Sigmoid colon (tissue), 7 donors: ENCODE results near the gene CSTF2. TPM values are rescaled to one million over a fixed set of nuclear protein-coding genes. Genes with fewer than 3 reads are reported as not detected.
A peak's percentile ranks its signal among the peaks of the same experiment; 100 is the strongest.
"Not testable (repeated sequence)": the region's sequence is repeated elsewhere in the genome, so short reads cannot be mapped to it uniquely, and the experiment has no call there.

Source experiments
- DNase-seq: peaks from one replicate; pipeline ENCODE4 v3.0.0-alpha.2; 2019
- H3K27ac ChIP-seq, 4 donors: fragments of 200-600 bp; sonication (generic); one replicate each; pipeline ENCODE4 v1.5.1; 2016 to 2019; ENCODE audit warnings: mild to moderate bottlenecking in 1 of 4
- H3K27me3 ChIP-seq, 3 donors: fragments of 200-600 bp; sonication (generic); one replicate each; pipeline ENCODE4 v1.5.1; 2019; ENCODE audit warnings: mild to moderate bottlenecking in 1 of 3
- H3K36me3 ChIP-seq, 4 donors: fragments of 200-600 bp; sonication (generic); one replicate each; pipeline ENCODE4 v1.5.1; 2016 to 2019
- H3K4me1 ChIP-seq, 4 donors: fragments of 200-600 bp; sonication (generic); one replicate each; pipeline ENCODE4 v1.5.1; 2017 to 2019
- H3K4me3 ChIP-seq, 4 donors: fragments of 200-600 bp; sonication (generic); one replicate each; pipeline ENCODE4 v1.5.1; 2017 to 2019; ENCODE audit warnings: mild to moderate bottlenecking in 2 of 4, moderate library complexity in 1 of 4
- H3K9me3 ChIP-seq, 4 donors: fragments of 200-600 bp in 3 of 4; sonication (generic) in 3 of 4; one replicate each; pipeline versions ENCODE4 v1.5.1 to v1.6.1; 2013 to 2019
- EP300 ChIP-seq, 4 donors: sonication (generic); formaldehyde crosslinking; IDR thresholded peaks; one replicate each; pipeline ENCODE4 v1.6.1; 2017; ENCODE audit warnings: antibody characterized with exemption in 4 of 4
- POLR2A ChIP-seq, 2 donors: fragments of 450-650 bp; IDR thresholded peaks; one replicate each; pipeline ENCODE4 v1.6.1; 2016; ENCODE audit warnings: antibody characterized with exemption in 2 of 2, mild to moderate bottlenecking in 2 of 2, moderate library complexity in 2 of 2
- POLR2AphosphoS5 ChIP-seq, 4 donors: sonication (generic); formaldehyde crosslinking; IDR thresholded peaks; one replicate each; pipeline ENCODE4 v1.6.1; 2017; ENCODE audit warnings: antibody characterized with exemption in 4 of 4
- WGBS, 2 donors: extraction: QIAGEN DNeasy Blood & Tissue Kit; methylation state at CpG; one replicate each; pipeline ENCODE4 v1.1.7; 2013; 5-methylcytosine and 5-hydroxymethylcytosine counted together
- intact Hi-C: fragments of 100-400 bp; cut with DNase I; formaldehyde crosslinking; loops from one replicate; pipeline ENCODE4 v1.15.1; 2023
- polyA plus RNA-seq, 3 donors: library from polyadenylated mRNA; stranded (reverse); fragments of 200-250 nt; gene quantifications; one replicate each; pipeline ENCODE4 v1.2.3, GENCODE V29; 2013
- total RNA-seq, 4 donors: library from RNA; depleted of rRNA; stranded (reverse); fragments of >200 nt; gene quantifications; one replicate each; pipeline ENCODE4 v1.1.0, GENCODE V29; 2016
- TF ChIP-seq, protein P1 (sequence below), 4 experiments: fragments of 450-650 bp in 3 of 4; fragments of 200-600 bp in 1 of 4; IDR thresholded peaks; one replicate each; pipeline ENCODE4 v1.5.1; 2016 to 2019; ENCODE audit warnings: antibody characterized with exemption in 4 of 4, mild to moderate bottlenecking in 3 of 4, moderate library complexity in 2 of 4
- donor health status: healthy with polysubstance abuse.
- donor health status: Bipolar disorder and iron deficiency.
- donor health status: healthy.

The CSTF2 gene, protein sequence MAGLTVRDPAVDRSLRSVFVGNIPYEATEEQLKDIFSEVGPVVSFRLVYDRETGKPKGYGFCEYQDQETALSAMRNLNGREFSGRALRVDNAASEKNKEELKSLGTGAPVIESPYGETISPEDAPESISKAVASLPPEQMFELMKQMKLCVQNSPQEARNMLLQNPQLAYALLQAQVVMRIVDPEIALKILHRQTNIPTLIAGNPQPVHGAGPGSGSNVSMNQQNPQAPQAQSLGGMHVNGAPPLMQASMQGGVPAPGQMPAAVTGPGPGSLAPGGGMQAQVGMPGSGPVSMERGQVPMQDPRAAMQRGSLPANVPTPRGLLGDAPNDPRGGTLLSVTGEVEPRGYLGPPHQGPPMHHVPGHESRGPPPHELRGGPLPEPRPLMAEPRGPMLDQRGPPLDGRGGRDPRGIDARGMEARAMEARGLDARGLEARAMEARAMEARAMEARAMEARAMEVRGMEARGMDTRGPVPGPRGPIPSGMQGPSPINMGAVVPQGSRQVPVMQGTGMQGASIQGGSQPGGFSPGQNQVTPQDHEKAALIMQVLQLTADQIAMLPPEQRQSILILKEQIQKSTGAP
- total RNA-seq (1 to 10 TPM; 6.1 to 8.6 (median 7.2) TPM), polyA plus RNA-seq (10 to 100 TPM in 2 of 3 donors, 1 to 10 TPM in 1; 9.0 to 18.3 (median 15.4) TPM)

DNA sequence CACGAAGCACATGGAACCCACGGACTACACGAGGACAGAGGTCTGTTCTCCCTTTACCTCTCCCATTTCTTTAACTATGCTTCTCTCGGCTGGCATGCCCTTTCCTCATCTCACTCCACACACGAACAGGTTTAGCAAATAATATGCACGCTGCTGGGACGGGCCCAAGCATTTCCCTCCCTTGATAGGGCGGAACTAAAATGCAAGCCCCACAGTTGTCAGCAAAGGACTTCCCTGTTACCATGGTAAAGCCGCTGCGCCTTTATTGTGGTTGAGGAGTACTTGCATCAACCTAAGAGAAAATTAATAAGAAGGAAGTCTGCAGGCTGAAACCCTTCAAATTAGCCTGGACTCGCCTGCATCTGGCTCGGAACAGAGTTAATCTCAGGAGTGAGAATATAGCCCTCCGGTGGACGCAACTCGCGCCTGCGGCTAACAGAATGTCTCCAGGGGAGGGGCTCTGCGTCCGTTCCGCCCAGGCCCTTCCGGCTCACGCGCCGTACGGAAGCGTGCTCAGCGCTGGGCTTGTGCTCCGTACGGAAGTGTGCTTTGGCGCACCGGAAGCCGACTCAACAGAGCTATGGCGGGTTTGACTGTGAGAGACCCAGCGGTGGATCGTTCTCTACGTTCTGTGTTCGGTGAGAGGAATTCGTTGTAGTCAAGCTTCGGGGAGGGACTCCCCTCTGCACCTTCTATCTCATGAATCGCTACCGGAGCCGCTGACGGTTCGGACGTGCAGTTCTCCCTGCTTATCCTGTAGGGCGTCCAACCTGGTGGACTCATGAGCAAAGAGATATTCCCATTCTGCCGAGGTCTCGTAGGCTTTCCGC, at the start of gene CSTF2:
CSTF2 (plus strand) TSS at position 555 of the 830 bp plus-strand sequence; CDS start at position 581, 26 bp downstream.
- Histone ChIP-seq H3K27ac (peak within 1 kb of the TSS; percentile 54 to 67 (median 64)), H3K27me3 (no peaks in the 10 kb centered on the region), H3K36me3 (peaks cover 0 to 20% (median 0%) of the 10 kb centered on the region in 4 donors), H3K4me1 (peaks cover 0 to 6% (median 0%) of the 10 kb centered on the region in 4 donors), H3K4me3 (peak within 1 kb of the TSS; percentile 39 to 61 (median 57)), H3K9me3 (no peaks in the 10 kb centered on the region)
- intact Hi-C loops, result no loop called here
- DNase-seq, result peak; percentile 88
- 0% methylated on average over 49 of the region's 49 CpGs for WGBS, 2 donors
- TF ChIP-seq EP300 (IDR thresholded peaks at IDR 0.05), result no peak
- TF ChIP-seq, protein P1, sequence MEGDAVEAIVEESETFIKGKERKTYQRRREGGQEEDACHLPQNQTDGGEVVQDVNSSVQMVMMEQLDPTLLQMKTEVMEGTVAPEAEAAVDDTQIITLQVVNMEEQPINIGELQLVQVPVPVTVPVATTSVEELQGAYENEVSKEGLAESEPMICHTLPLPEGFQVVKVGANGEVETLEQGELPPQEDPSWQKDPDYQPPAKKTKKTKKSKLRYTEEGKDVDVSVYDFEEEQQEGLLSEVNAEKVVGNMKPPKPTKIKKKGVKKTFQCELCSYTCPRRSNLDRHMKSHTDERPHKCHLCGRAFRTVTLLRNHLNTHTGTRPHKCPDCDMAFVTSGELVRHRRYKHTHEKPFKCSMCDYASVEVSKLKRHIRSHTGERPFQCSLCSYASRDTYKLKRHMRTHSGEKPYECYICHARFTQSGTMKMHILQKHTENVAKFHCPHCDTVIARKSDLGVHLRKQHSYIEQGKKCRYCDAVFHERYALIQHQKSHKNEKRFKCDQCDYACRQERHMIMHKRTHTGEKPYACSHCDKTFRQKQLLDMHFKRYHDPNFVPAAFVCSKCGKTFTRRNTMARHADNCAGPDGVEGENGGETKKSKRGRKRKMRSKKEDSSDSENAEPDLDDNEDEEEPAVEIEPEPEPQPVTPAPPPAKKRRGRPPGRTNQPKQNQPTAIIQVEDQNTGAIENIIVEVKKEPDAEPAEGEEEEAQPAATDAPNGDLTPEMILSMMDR (IDR thresholded peaks at IDR 0.05), result peak in 2 of 4 experiments; percentile 9 to 25
- peak in 3 of 4 donors; percentile 26 to 51 (median 35) for TF ChIP-seq POLR2AphosphoS5 (IDR thresholded peaks at IDR 0.05)

DNA sequence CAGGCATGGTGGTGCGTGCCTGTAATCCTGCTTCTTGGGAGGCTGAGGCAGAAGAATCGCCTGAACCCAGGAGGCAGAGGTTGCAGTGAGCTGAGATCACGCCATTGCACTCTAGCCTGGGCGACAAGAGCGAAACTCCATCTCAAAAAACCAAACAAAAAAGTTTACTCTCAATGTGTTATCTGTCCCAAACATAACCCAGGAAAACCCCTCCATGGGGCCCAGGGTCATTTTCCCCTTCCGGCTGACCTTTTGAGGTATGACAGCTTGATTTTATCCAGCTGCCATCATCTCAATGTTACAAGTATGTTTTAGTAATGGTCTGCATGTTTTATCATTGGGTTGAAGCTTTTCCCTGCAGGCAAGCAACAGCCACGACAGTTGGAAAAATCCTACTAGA, 23.8 kb upstream of the CSTF2 start:
- H3K27me3 ChIP-seq, H3K4me3 ChIP-seq, H3K9me3 ChIP-seq, H3K27ac ChIP-seq, H3K36me3 ChIP-seq, H3K4me1 ChIP-seq, DNase-seq, intact Hi-C loops: not testable (repeated sequence)
- 88 to 93% methylated on average over 7 of the region's 7 CpGs for WGBS, 2 donors

DNA sequence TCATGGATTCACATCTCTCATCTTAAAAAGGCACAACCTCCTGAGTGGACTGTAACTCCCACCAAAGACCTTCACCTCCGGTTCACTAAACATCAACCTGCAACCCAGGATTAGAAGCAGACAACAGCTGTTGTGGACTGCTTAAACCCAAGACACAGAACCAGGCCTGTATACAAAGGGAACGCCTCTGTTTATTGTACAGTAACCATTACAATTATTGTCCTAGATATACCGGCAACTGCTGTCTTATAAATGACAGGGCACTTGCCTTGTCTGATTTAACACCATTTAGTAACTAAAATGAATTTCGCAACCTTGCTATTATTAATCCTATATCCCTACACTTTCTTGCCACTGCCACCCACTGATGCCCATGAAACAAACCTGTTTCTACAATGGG, 22.8 kb upstream of the CSTF2 start:
- 31 to 71% methylated on average over 4 of the region's 4 CpGs for WGBS, 2 donors
- Histone ChIP-seq H3K4me3 (no peak overlapping the region), H3K27me3 (no peaks in the 10 kb centered on the region), H3K4me1 (no peaks in the 10 kb centered on the region), H3K27ac (no peak overlapping the region), H3K9me3 (no peaks in the 10 kb centered on the region), H3K36me3 (no peaks in the 10 kb centered on the region)
- DNase-seq, result no peak
- intact Hi-C loops, result no loop called here
- TF ChIP-seq, protein P1 (IDR thresholded peaks at IDR 0.05), result no peak
- TF ChIP-seq POLR2AphosphoS5 (IDR thresholded peaks at IDR 0.05) (no peak), EP300 (IDR thresholded peaks at IDR 0.05) (no peak), POLR2A (IDR thresholded peaks at IDR 0.05) (no peak)

DNA sequence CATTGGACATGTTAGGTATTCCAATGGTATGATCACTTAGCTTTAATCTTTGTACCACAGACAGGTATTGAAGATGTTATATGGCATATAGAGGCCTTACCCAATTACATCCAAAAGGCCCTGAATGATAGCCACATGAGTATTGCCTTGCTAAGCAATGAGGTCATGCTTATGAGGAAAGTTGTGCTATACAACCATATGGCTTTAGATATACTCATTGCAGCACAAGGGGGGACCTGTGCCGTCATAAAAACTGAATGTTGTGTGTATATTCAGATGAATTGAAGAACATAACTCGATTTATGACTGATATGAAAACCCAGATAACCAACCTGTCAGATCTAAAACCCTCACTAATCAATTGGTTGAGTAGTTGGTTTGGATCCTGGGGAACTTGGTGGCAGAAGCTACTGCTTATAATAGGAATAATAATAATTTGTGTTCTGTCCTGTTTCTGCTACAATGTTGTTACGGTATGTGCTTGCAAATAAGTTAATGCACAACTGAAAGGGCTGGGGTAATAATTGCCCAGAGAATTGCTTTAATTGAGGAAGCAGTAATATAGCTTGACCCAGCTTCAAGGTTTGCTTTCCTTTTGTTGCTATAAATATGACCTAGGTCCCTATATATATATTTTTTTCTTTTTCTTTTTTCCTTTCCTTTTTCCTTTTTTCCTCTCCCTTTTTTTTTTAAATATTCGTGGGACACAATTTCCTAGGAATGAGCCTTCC, 21.5 kb upstream of the CSTF2 start:
- no peak overlapping the region for H3K4me3 ChIP-seq
- intact Hi-C loops, result no loop called here
- no peaks in the 10 kb centered on the region for H3K27me3 ChIP-seq
- TF ChIP-seq POLR2A (IDR thresholded peaks at IDR 0.05), result no peak
- TF ChIP-seq, protein P1 (IDR thresholded peaks at IDR 0.05), result no peak
- no peak for TF ChIP-seq EP300 (IDR thresholded peaks at IDR 0.05)
- TF ChIP-seq POLR2AphosphoS5 (IDR thresholded peaks at IDR 0.05), result no peak
- WGBS, 2 donors, result 11 to 56% methylated on average over 4 of the region's 4 CpGs
- H3K9me3 ChIP-seq, result no peaks in the 10 kb centered on the region
- H3K36me3 ChIP-seq, result no peaks in the 10 kb centered on the region
- H3K27ac ChIP-seq, result no peak overlapping the region
- no peaks in the 10 kb centered on the region for H3K4me1 ChIP-seq
- no peak for DNase-seq
